ENCODE results near the gene RBM20. TPM values are rescaled to one million over a fixed set of nuclear protein-coding genes. Genes with fewer than 3 reads are reported as not detected.
A peak's percentile ranks its signal among the peaks of the same experiment; 100 is the strongest.

Gene RBM20
- total and polyA plus RNA-seq, 2 donors, result 1.6 to 3.8 TPM

DNA sequence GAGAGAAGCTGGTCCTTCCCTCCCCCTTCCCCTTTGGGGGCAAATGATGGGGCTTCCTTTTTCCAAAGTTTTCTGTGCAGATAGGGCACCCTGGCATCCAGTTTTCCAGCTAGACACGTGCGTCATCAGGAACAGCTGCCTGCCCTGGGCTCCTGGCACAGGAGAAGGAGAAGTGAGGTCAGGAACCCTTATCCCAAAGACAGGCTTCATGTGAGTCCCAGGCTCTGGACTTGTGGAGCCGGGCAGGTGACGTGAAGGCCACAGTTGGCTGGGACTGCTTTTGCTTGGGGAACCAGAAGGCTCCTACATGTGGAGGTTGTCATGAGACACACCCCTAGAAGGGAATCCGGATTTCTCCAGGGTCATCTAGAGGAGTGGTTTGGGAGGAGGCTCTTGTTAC, 66.5 kb downstream of the RBM20 start:
- 95% methylated on average over 5 of the region's 5 CpGs for WGBS
- Histone ChIP-seq H3K4me1 (ENCODE audit: control insufficient read depth in 2 of 2, insufficient read depth in 2 of 2, low read length in 2 of 2) (no peaks in the 10 kb centered on the region), H3K9me3 (ENCODE audit: control insufficient read depth in 2 of 2, insufficient read depth in 1 of 2, low read length in 1 of 2) (no peaks in the 10 kb centered on the region), H3K36me3 (ENCODE audit: control insufficient read depth in 2 of 2, insufficient read depth in 2 of 2, low read length in 1 of 2) (no peaks in the 10 kb centered on the region), H3K27ac (ENCODE audit: low read depth in 1 of 2, low read length in 1 of 2) (no peak overlapping the region), H3K4me3 (ENCODE audit: low read length in 2 of 2) (no peak overlapping the region), H3K27me3 (ENCODE audit: control insufficient read depth in 2 of 2, insufficient read depth in 1 of 2, low read length in 1 of 2) (no peaks in the 10 kb centered on the region)
- no peak for DNase-seq (ENCODE audit: low read depth in 6 of 9, low spot score in 9 of 9)

DNA sequence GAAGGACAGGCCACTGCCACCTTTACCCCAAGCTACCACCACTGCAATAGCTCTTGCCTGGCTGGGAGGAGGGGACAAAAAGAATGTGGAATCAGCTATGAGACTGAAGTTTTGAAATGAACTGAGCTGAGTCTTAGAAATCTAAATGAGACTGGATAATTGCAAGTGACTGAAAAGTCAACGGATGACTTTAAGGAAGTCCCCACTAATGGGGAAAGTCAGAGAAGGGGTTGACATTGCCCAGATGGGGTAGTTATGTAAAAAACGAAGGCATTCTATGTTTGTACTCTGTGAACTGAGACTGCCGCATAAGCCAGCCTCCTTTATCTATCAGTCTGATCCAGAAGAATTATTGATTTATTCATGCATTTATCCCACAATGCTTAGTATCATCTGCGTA, 67.2 kb downstream of the RBM20 start:
- H3K4me3 ChIP-seq (ENCODE audit: low read length in 2 of 2), result no peak overlapping the region
- 91% methylated on average over 4 of the region's 4 CpGs for WGBS

DNA sequence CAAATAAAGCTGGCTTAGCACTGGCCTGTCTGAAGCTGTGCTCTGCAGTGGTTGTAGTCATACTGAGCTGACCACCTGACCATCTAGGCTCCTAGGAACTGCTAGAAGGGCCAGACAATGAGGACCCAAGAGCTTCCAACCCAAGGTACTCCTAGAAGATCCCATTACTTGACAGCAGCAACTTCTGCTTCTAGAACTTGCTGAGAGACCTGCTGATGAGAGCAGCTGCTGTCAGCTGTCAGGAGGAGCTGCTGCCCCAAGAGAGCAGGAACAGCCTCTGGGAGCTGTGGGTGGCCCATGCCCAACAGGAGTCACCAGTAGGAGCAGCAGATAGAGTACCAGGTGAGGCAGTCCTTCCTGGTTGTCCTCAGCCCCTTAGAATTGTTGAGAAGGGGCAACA, 70.2 kb downstream of the RBM20 start:
- H3K27me3 ChIP-seq (ENCODE audit: control insufficient read depth in 2 of 2, insufficient read depth in 1 of 2, low read length in 1 of 2), result no peaks in the 10 kb centered on the region

More for the DNA sequence above, 67.2 kb downstream of the RBM20 start:
- DNase-seq (ENCODE audit: low read depth in 6 of 9, low spot score in 9 of 9), result no peak
- H3K27ac ChIP-seq (ENCODE audit: low read depth in 1 of 2, low read length in 1 of 2), result no peak overlapping the region
- no peaks in the 10 kb centered on the region for H3K36me3 ChIP-seq (ENCODE audit: control insufficient read depth in 2 of 2, insufficient read depth in 2 of 2, low read length in 1 of 2)
- no peaks in the 10 kb centered on the region for H3K27me3 ChIP-seq (ENCODE audit: control insufficient read depth in 2 of 2, insufficient read depth in 1 of 2, low read length in 1 of 2)
- H3K4me1 ChIP-seq (ENCODE audit: control insufficient read depth in 2 of 2, insufficient read depth in 2 of 2, low read length in 2 of 2), result no peaks in the 10 kb centered on the region
- H3K9me3 ChIP-seq (ENCODE audit: control insufficient read depth in 2 of 2, insufficient read depth in 1 of 2, low read length in 1 of 2), result no peaks in the 10 kb centered on the region

DNA sequence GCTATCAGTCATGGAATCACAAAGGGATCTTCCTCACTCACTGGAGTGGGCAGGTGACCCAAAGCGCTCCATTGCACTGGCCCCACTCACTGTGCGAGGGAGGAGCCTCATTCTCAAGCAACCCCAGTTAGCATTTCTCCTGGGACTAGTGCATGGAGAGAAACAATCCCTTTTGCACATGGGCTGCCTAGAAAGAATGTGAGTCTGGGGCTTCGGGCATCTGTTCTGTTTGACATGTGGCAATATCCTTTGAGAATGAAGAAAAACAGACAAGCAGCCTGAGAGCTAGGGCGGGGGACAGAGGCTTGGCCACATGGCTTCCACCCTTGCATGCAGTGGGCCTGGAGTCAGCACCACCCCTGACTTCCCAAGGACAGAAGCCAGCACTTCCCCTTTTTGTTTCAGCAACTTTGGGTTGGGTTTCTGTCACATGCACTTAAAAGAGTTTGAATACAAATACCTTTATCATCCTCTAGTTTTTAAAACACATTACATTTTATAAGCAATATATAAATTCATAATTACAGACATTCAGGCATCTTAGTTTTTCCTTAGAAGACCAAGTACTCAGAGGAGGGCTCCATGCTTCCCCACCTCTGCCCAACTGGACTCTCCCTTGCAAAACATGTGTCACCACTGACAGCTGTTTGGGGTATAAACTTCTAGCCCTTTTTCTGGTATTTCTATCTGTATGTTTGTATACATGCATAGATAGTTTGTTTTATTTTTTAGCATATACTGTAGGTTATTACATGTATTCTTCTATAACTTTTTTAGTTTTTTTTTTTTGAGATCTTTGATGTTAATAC, 73.8 kb downstream of the RBM20 start:
- Histone ChIP-seq H3K4me1 (ENCODE audit: control insufficient read depth in 2 of 2, insufficient read depth in 2 of 2, low read length in 2 of 2) (no peaks in the 10 kb centered on the region), H3K36me3 (ENCODE audit: control insufficient read depth in 2 of 2, insufficient read depth in 2 of 2, low read length in 1 of 2) (no peaks in the 10 kb centered on the region), H3K4me3 (ENCODE audit: low read length in 2 of 2) (no peak overlapping the region), H3K9me3 (ENCODE audit: control insufficient read depth in 2 of 2, insufficient read depth in 1 of 2, low read length in 1 of 2) (no peaks in the 10 kb centered on the region), H3K27ac (ENCODE audit: low read depth in 1 of 2, low read length in 1 of 2) (no peak overlapping the region), H3K27me3 (ENCODE audit: control insufficient read depth in 2 of 2, insufficient read depth in 1 of 2, low read length in 1 of 2) (no peaks in the 10 kb centered on the region)
- no peak for DNase-seq (ENCODE audit: low read depth in 6 of 9, low spot score in 9 of 9)
- 59% methylated on average over 4 of the region's 4 CpGs for WGBS

More for the DNA sequence above, 70.2 kb downstream of the RBM20 start:
- no peaks in the 10 kb centered on the region for H3K9me3 ChIP-seq (ENCODE audit: control insufficient read depth in 2 of 2, insufficient read depth in 1 of 2, low read length in 1 of 2)
- H3K27ac ChIP-seq (ENCODE audit: low read depth in 1 of 2, low read length in 1 of 2), result no peak overlapping the region
- H3K4me3 ChIP-seq (ENCODE audit: low read length in 2 of 2), result no peak overlapping the region
- no peaks in the 10 kb centered on the region for H3K36me3 ChIP-seq (ENCODE audit: control insufficient read depth in 2 of 2, insufficient read depth in 2 of 2, low read length in 1 of 2)
- no peak for DNase-seq (ENCODE audit: low read depth in 6 of 9, low spot score in 9 of 9)
- no peaks in the 10 kb centered on the region for H3K4me1 ChIP-seq (ENCODE audit: control insufficient read depth in 2 of 2, insufficient read depth in 2 of 2, low read length in 2 of 2)

DNA sequence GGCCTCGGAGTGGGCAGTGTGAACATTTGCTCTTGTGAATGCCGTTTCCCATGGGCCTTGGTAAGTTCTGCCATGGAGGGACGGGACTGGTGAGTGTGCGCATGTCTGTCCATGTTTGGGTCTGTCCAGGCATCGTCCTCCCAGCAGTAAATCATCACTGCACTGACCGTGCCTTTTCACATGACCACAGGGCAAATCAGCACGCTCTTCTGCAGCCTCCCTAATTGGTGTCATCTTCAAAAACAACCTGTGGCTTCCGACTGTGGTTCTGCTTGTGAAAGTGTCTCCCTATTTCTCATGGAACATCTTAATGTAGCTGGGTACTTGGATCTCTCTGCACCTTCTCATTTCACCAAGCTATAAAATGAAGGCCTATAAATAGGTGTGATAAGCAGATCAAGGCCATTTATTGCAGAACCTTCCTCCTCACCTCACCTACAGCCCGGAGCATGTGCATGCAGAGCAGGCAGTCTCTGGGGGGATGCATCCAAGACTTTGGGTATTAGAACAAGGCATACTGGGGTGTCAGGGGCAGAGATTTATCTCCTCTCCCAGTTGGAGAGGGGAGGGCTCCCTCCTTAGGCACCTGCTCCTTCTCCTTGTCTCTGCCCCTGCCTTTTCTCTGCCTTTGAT, 77.4 kb downstream of the RBM20 start:
- no peak overlapping the region for H3K27ac ChIP-seq (ENCODE audit: low read depth in 1 of 2, low read length in 1 of 2)
- no peaks in the 10 kb centered on the region for H3K36me3 ChIP-seq (ENCODE audit: control insufficient read depth in 2 of 2, insufficient read depth in 2 of 2, low read length in 1 of 2)
- WGBS, result 96% methylated on average over 9 of the region's 9 CpGs
- no peaks in the 10 kb centered on the region for H3K27me3 ChIP-seq (ENCODE audit: control insufficient read depth in 2 of 2, insufficient read depth in 1 of 2, low read length in 1 of 2)
- H3K4me1 ChIP-seq (ENCODE audit: control insufficient read depth in 2 of 2, insufficient read depth in 2 of 2, low read length in 2 of 2), result peaks cover 0 to 22% of the 10 kb centered on the region in 2 donors
- no peaks in the 10 kb centered on the region for H3K9me3 ChIP-seq (ENCODE audit: control insufficient read depth in 2 of 2, insufficient read depth in 1 of 2, low read length in 1 of 2)
- DNase-seq (ENCODE audit: low read depth in 6 of 9, low spot score in 9 of 9), result no peak
- H3K4me3 ChIP-seq (ENCODE audit: low read length in 2 of 2), result no peak overlapping the region

DNA sequence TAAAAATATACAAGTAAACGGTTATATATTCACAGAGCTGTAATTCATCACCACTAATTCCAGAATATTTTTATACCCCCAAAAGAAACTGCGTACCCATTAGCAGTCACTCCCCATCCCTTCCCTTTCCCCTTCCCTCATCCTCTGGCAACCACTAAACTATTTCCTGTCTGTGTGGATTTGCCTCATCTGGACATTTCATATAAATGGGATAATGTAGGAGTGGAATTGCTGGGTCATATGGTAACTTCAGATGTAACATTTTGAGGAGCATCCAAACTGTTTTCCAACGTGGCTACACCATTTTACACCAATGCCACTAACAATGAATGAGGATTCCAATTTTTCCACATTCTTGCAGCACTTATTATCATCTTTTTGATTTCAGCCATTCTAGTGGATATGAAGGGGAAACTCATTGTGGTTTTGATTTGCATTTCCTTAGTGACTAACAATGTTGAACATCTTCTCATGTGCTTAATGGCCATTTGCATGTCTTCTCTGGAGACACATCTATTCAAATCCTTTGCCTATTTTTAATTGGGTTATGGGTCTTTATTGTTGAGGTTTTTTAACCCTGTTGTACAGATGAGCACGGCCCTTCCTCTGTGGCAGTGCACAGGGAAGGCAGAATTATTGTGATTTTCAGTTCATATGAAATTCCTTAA, 79.2 kb downstream of the RBM20 start:
- Histone ChIP-seq H3K9me3 (ENCODE audit: control insufficient read depth in 2 of 2, insufficient read depth in 1 of 2, low read length in 1 of 2) (no peaks in the 10 kb centered on the region), H3K4me3 (ENCODE audit: low read length in 2 of 2) (no peak overlapping the region), H3K36me3 (ENCODE audit: control insufficient read depth in 2 of 2, insufficient read depth in 2 of 2, low read length in 1 of 2) (no peaks in the 10 kb centered on the region), H3K27ac (ENCODE audit: low read depth in 1 of 2, low read length in 1 of 2) (no peak overlapping the region), H3K27me3 (ENCODE audit: control insufficient read depth in 2 of 2, insufficient read depth in 1 of 2, low read length in 1 of 2) (no peaks in the 10 kb centered on the region), H3K4me1 (ENCODE audit: control insufficient read depth in 2 of 2, insufficient read depth in 2 of 2, low read length in 2 of 2) (peaks cover 0 to 22% of the 10 kb centered on the region in 2 donors)
- WGBS, result 93% methylated on average over 4 of the region's 4 CpGs
- DNase-seq (ENCODE audit: low read depth in 6 of 9, low spot score in 9 of 9), result no peak

DNA sequence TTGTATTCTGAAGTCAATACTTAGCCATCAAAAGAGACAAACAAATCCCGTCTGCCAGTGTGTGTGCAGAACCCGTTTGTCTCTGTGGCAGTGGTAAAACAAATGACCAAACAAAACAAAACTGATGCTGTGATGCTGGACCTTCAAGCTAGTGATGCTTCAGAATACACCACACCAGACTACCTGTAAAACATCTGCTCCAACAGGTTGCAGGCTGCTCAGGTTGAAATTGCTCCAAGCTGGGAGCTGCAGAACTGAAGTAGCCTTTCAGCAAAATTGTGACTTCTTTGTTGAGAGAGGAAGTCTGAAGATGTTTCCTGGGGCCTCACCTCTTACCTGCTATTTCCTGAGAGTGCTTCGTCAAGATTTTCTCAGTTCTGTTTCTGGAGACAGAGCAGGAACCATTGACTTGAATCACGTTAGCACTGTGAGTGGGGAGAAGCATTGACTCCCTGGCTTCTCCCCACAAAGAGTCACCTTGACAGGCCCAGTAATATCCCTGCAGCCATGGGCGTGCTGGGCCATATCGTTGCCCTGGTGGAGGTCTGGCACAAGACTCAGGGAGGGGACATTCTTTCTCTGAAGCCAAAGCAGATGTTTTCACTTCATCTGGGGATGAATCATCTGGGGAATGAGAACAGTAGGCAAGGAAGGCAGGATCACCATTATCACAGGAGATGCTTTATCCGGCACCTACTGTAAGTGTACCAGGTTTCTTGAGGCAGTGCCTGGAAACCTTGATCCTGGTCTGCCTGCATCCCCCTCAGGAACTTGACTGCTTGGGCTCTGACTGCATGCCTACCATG, 80.2 kb downstream of the RBM20 start:
- peaks cover 0 to 22% of the 10 kb centered on the region in 2 donors for H3K4me1 ChIP-seq (ENCODE audit: control insufficient read depth in 2 of 2, insufficient read depth in 2 of 2, low read length in 2 of 2)
- no peaks in the 10 kb centered on the region for H3K36me3 ChIP-seq (ENCODE audit: control insufficient read depth in 2 of 2, insufficient read depth in 2 of 2, low read length in 1 of 2)
- DNase-seq (ENCODE audit: low read depth in 6 of 9, low spot score in 9 of 9), result peak in 4 of 9 donors; percentile 18 to 61 (median 32)
- peak overlapping the region in 1 of 2 donors; percentile 64 for H3K27ac ChIP-seq (ENCODE audit: low read depth in 1 of 2, low read length in 1 of 2)
- H3K27me3 ChIP-seq (ENCODE audit: control insufficient read depth in 2 of 2, insufficient read depth in 1 of 2, low read length in 1 of 2), result no peaks in the 10 kb centered on the region
- no peaks in the 10 kb centered on the region for H3K9me3 ChIP-seq (ENCODE audit: control insufficient read depth in 2 of 2, insufficient read depth in 1 of 2, low read length in 1 of 2)
- 66% methylated on average over 7 of the region's 7 CpGs for WGBS
- H3K4me3 ChIP-seq (ENCODE audit: low read length in 2 of 2), result no peak overlapping the region

DNA sequence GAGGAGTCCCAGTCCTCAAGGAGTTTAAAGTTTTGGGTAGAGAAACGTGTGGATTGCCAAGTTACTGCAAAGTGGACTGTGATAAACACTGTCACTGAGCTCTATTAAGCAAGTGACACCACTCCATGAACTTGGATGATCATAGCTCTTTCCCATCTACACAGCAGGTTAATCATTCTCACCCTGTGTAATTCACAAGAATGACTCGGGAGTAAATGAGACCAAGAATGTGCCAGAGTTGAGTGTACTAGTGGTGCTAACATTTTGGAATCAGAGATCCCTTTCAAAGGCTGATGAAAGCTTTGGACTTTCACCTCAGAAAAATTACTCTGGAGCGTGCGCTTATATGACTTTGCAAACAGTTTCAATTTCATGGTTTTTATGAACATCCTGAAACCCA, 80.8 kb downstream of the RBM20 start:
- H3K27ac ChIP-seq (ENCODE audit: low read depth in 1 of 2, low read length in 1 of 2), result no peak overlapping the region

More for the DNA sequence above, 80.8 kb downstream of the RBM20 start:
- H3K4me1 ChIP-seq (ENCODE audit: control insufficient read depth in 2 of 2, insufficient read depth in 2 of 2, low read length in 2 of 2), result peaks cover 0 to 22% of the 10 kb centered on the region in 2 donors
- no peaks in the 10 kb centered on the region for H3K27me3 ChIP-seq (ENCODE audit: control insufficient read depth in 2 of 2, insufficient read depth in 1 of 2, low read length in 1 of 2)
- WGBS, result 96% methylated on average over 4 of the region's 4 CpGs
- H3K4me3 ChIP-seq (ENCODE audit: low read length in 2 of 2), result no peak overlapping the region
- H3K9me3 ChIP-seq (ENCODE audit: control insufficient read depth in 2 of 2, insufficient read depth in 1 of 2, low read length in 1 of 2), result no peaks in the 10 kb centered on the region
- DNase-seq (ENCODE audit: low read depth in 6 of 9, low spot score in 9 of 9), result no peak
- no peaks in the 10 kb centered on the region for H3K36me3 ChIP-seq (ENCODE audit: control insufficient read depth in 2 of 2, insufficient read depth in 2 of 2, low read length in 1 of 2)

Measured in thymus (tissue), 11 donors.